HG02678 (cell line): Measurements from ENCODE around the gene SNED1.

Experiments
- ATAC-seq: cut with Tn5 transposase; IDR thresholded peaks from one replicate; pipeline ENCODE4 v1.9.1; 2021; ENCODE audit warnings: mild to moderate bottlenecking, moderate library complexity; ENCODE audit not compliant: unreplicated experiment

SNED1 gene

GRCh38 chr2:241003830-241004564, 5.6 kb downstream of the SNED1 start:
- no peak for ATAC-seq

GRCh38 chr2:241005569-241005968, 7.2 kb downstream of the SNED1 start:
- no peak for ATAC-seq

GRCh38 chr2:241006412-241006811, 8.0 kb downstream of the SNED1 start:
- ATAC-seq, result no peak

- no peak for ATAC-seq
Measured at GRCh38 chr2:241007111-241007510, 8.7 kb downstream of the SNED1 start.

GRCh38 chr2:241007880-241008710, 9.7 kb downstream of the SNED1 start:
- no peak for ATAC-seq

- ATAC-seq, result no peak
Measured at GRCh38 chr2:241008711-241009121, 10.3 kb downstream of the SNED1 start.

- no peak for ATAC-seq
Measured at GRCh38 chr2:241009191-241009590, 10.8 kb downstream of the SNED1 start.

- no peak for ATAC-seq
Measured at GRCh38 chr2:241009601-241010530, 11.4 kb downstream of the SNED1 start.

GRCh38 chr2:241010531-241011295, 12.3 kb downstream of the SNED1 start:
- no peak for ATAC-seq

GRCh38 chr2:241011296-241011600, 12.8 kb downstream of the SNED1 start:
- ATAC-seq, result no peak

- ATAC-seq, result no peak
Measured at GRCh38 chr2:241011751-241012510, 13.5 kb downstream of the SNED1 start.

- ATAC-seq, result no peak
Measured at GRCh38 chr2:241014224-241014623, 15.8 kb downstream of the SNED1 start.

- no peak for ATAC-seq
Measured at GRCh38 chr2:241014764-241015163, 16.3 kb downstream of the SNED1 start.

GRCh38 chr2:241015439-241015838, 17.0 kb downstream of the SNED1 start:
- no peak for ATAC-seq

- no peak for ATAC-seq
Measured at GRCh38 chr2:241017228-241017940, 19.0 kb downstream of the SNED1 start.

- no peak for ATAC-seq
Measured at GRCh38 chr2:241018051-241018891, 19.9 kb downstream of the SNED1 start.

- ATAC-seq, result no peak
Measured at GRCh38 chr2:241019441-241020139, 21.2 kb downstream of the SNED1 start.

- ATAC-seq, result no peak
Measured at GRCh38 chr2:241020201-241020600, 21.8 kb downstream of the SNED1 start.
